K562 (cell line): Measurements from ENCODE around the gene RAB6B. TPM values are rescaled to one million over a fixed set of nuclear protein-coding genes. Genes with fewer than 3 reads are reported as not detected.

ENCODE experiments used
- ATAC-seq: fragments of 200-7000 bp; cut with Tn5 transposase; 3 replicates; pipeline ENCODE4 v1.9.1; 2020; ENCODE audit warnings: moderate library complexity
- BruUV-seq: library from RNA; stranded (reverse); fragments of 400-500 nt; replicated peaks from 2 replicates; lab custom pipeline; 2021; lab: Mats Ljungman, UMichigan
- CTCF ChIA-PET: fragments of 300-600 bp; formaldehyde crosslinking; extraction: SDS; loops from one replicate; lab custom pipeline; 2021; ENCODE audit warnings: low intra/inter-chr PET ratio; lab: Yijun Ruan, JAX
- POLR2A ChIA-PET: fragments of 300-600, 350-650 bp; sonication (Branson Sonifier 250); formaldehyde crosslinking; extraction: SDS; loops from one replicate; lab custom pipeline; 2021; ENCODE audit warnings: antibody characterized with exemption, inconsistent platforms; lab: Yijun Ruan, JAX
- DNase-seq, 4 experiments: peaks; one replicate each; pipeline versions ENCODE4 v3.0.0 to v3.0.0-alpha.2; 2011 to 2018; ENCODE audit warnings: low spot score in 3 of 4, mixed read lengths in 3 of 4; ENCODE audit errors: extremely low read depth in 1 of 4
- FAIRE-seq: peaks from 2 replicates; lab custom pipeline; 2011; peaks lifted over from hg19 to GRCh38; lab: Jason Lieb, UNC
- H2AFZ ChIP-seq: 2 replicates; pipeline ENCODE4 v1.6.0; 2011; ENCODE audit warnings: low read depth, low read length, control low read depth, inconsistent platforms
- H3K27ac ChIP-seq: fragments of 200-600 bp; 3 replicates; pipeline ENCODE4 v1.8.0; 2011; ENCODE audit warnings: low read depth, mild to moderate bottlenecking, control low read depth, inconsistent platforms, low read length, moderate library complexity, mixed read lengths; ENCODE audit errors: extremely low read depth
- H3K27me3 ChIP-seq, 2 experiments: fragments of 300-600 bp in 1 of 2; 2 replicates in 1 of 2; 3 replicates in 1 of 2; pipeline versions ENCODE4 v1.6.0 to v1.8.0; 2011; ENCODE audit warnings: inconsistent platforms in 2 of 2, low read length in 2 of 2, mild to moderate bottlenecking in 1 of 2, mixed read lengths in 1 of 2, moderate library complexity in 1 of 2; ENCODE audit not compliant: control insufficient read depth in 2 of 2, insufficient read depth in 2 of 2
- H3K36me3 ChIP-seq: fragments of 300-600 bp; 3 replicates; pipeline ENCODE4 v1.8.0; 2011; ENCODE audit warnings: mild to moderate bottlenecking, low read length, inconsistent platforms; ENCODE audit not compliant: control insufficient read depth, insufficient read depth
- H3K4me1 ChIP-seq, 2 experiments: fragments of 200-600 bp in 1 of 2; replicated peaks in 1 of 2; 2 replicates in 1 of 2; 3 replicates in 1 of 2; pipeline versions ENCODE4 v1.5.1 to v1.8.0; 2011; ENCODE audit warnings: inconsistent platforms in 2 of 2, low read length in 2 of 2, mild to moderate bottlenecking in 1 of 2, mixed read lengths in 1 of 2, moderate library complexity in 1 of 2; ENCODE audit not compliant: control insufficient read depth in 2 of 2, insufficient read depth in 2 of 2
- H3K4me2 ChIP-seq: 2 replicates; pipeline ENCODE4 v1.6.1; 2011; ENCODE audit warnings: low read length, control low read depth, inconsistent platforms, mixed read lengths; ENCODE audit not compliant: insufficient read depth
- H3K4me3 ChIP-seq: fragments of 200-600 bp; sonication (generic), shearing (Covaris generic); 2 replicates; pipeline ENCODE4 v1.5.1; 2016; ENCODE audit warnings: control low read depth, inconsistent platforms
- H3K79me2 ChIP-seq: fragments of 200-600 bp; 3 replicates; pipeline ENCODE4 v1.8.0; 2011; ENCODE audit warnings: low read length, inconsistent platforms; ENCODE audit not compliant: control insufficient read depth, insufficient read depth
- H3K9ac ChIP-seq, 2 experiments: 2 replicates each; pipeline versions ENCODE4 v1.6.0 to v1.6.1; 2011; ENCODE audit warnings: low read depth in 2 of 2, low read length in 2 of 2, control low read depth in 1 of 2, inconsistent platforms in 1 of 2, mild to moderate bottlenecking in 1 of 2, mixed read lengths in 1 of 2; ENCODE audit not compliant: insufficient read depth in 1 of 2
- H3K9me1 ChIP-seq: one replicate; pipeline ENCODE4 v1.6.0; 2011; ENCODE audit warnings: inconsistent platforms, mild to moderate bottlenecking, low read length, moderate library complexity; ENCODE audit not compliant: control insufficient read depth, insufficient read depth
- H3K9me3 ChIP-seq: replicated peaks from 2 replicates; pipeline ENCODE4 v1.5.1; 2011; ENCODE audit warnings: low read depth, low read length, inconsistent platforms; ENCODE audit not compliant: control insufficient read depth, insufficient read depth
- H4K20me1 ChIP-seq: replicated peaks from 2 replicates; pipeline ENCODE4 v1.6.1; 2011; ENCODE audit warnings: low read length, inconsistent platforms, mixed read lengths; ENCODE audit not compliant: control insufficient read depth, insufficient read depth
- BCOR ChIP-seq: fragments of 450-650 bp; IDR thresholded peaks from 2 replicates; pipeline ENCODE4 v1.6.1; 2016
- CEBPB ChIP-seq: fragments of 450-650 bp; IDR thresholded peaks from 2 replicates; pipeline ENCODE4 v1.6.1; 2016; ENCODE audit warnings: missing genetic modification characterization, missing compliant biosample characterization
- HDAC2 ChIP-seq: fragments of 450-650 bp; IDR thresholded peaks from 2 replicates; pipeline ENCODE4 v1.6.1; 2016; ENCODE audit warnings: mild to moderate bottlenecking
- LCOR ChIP-seq: sonication (generic); formaldehyde crosslinking; IDR thresholded peaks from 2 replicates; pipeline ENCODE4 v1.8.0; 2022; ENCODE audit warnings: mild to moderate bottlenecking, missing genetic modification reagents
- MAZ ChIP-seq, 2 experiments: fragments of 450-650 bp in 1 of 2; sonication (generic) in 1 of 2; formaldehyde crosslinking; IDR thresholded peaks in 1 of 2; conservative IDR thresholded peaks in 1 of 2; 2 replicates each; pipeline versions ENCODE4 v1.4.0 to v1.5.0; 2020; ENCODE audit warnings: mild to moderate bottlenecking in 1 of 2, missing genetic modification reagents in 1 of 2
- NBN ChIP-seq: fragments of 450-650 bp; IDR thresholded peaks from 2 replicates; pipeline ENCODE4 v1.6.1; 2016; ENCODE audit warnings: low read depth, mild to moderate bottlenecking
- NFE2 ChIP-seq: IDR thresholded peaks from 2 replicates; pipeline ENCODE4 v1.6.1; 2014; ENCODE audit warnings: antibody characterized with exemption, low read depth
- NFIC ChIP-seq: fragments of 450-650 bp; IDR thresholded peaks from 2 replicates; pipeline ENCODE4 v1.6.1; 2017; ENCODE audit warnings: mild to moderate bottlenecking, inconsistent platforms
- PHF20 ChIP-seq: fragments of 450-650 bp; IDR thresholded peaks from 2 replicates; pipeline ENCODE4 v1.6.1; 2018; ENCODE audit not compliant: partially characterized antibody
- SMAD3 ChIP-seq: fragments of 450-650 bp; formaldehyde crosslinking; conservative IDR thresholded peaks from 2 replicates; pipeline ENCODE4 v1.4.0; 2020; ENCODE audit warnings: mild to moderate bottlenecking
- SPI1 ChIP-seq: IDR thresholded peaks from 2 replicates; pipeline ENCODE4 v1.6.1; 2011; ENCODE audit warnings: low read depth, low read length, control low read depth, borderline replicate concordance
- TEAD1 ChIP-seq, 2 experiments: fragments of 450-650 bp in 1 of 2; sonication (generic) in 1 of 2; formaldehyde crosslinking; IDR thresholded peaks; 2 replicates each; pipeline versions ENCODE4 v1.4.0 to v1.8.0; 2020 to 2022; ENCODE audit warnings: mild to moderate bottlenecking in 2 of 2, missing genetic modification reagents in 1 of 2
- ZFX ChIP-seq: sonication (generic); formaldehyde crosslinking; IDR thresholded peaks from 2 replicates; pipeline ENCODE4 v1.8.0; 2022; ENCODE audit warnings: mild to moderate bottlenecking, missing genetic modification reagents, moderate library complexity
- ZNF212 ChIP-seq: fragments of 450-650 bp; formaldehyde crosslinking; IDR thresholded peaks from 2 replicates; pipeline ENCODE4 v1.4.0; 2020; ENCODE audit warnings: mild to moderate bottlenecking
- ZNF316 ChIP-seq: fragments of 450-650 bp; IDR thresholded peaks from 2 replicates; pipeline ENCODE4 v1.6.1; 2016
- WGBS: fragments of 100-300 bp; shearing (Covaris generic); methylation state at CpG from one replicate; pipeline ENCODE4 v1.1.6; 2016; ENCODE audit warnings: low coverage, mixed read lengths; ENCODE audit not compliant: insufficient coverage; ENCODE audit errors: missing lambda C conversion rate; 5-methylcytosine and 5-hydroxymethylcytosine counted together
- in situ Hi-C: fragments of 300-500 bp; cut with MboI; formaldehyde crosslinking; loops from 4 replicates; pipeline ENCODE4 v1.15.0; 2018; ENCODE audit warnings: inconsistent platforms, mixed read lengths
- intact Hi-C: fragments of 100-400 bp; cut with micrococcal nuclease; formaldehyde crosslinking; loops from 2 replicates; pipeline ENCODE4 v1.14.2; 2022
- polyA plus RNA-seq, 8 experiments: library from polyadenylated mRNA; depleted of rRNA in 4 of 8; stranded (reverse) in 5 of 8; unstranded in 3 of 8; fragments of >200 nt; fragmentation: Nextera tagmentation in 2 of 8; fragmentation: Illumina TruSeq in 1 of 8; extraction: Ambion mirVana in 2 of 8; extraction: Trizol in 1 of 8; gene quantifications; 2 replicates each; pipeline versions ENCODE4 v1.2.1 to v1.2.3, GENCODE V29; 2011 to 2014; ENCODE audit warnings: inconsistent platforms in 1 of 8, missing spikeins in 1 of 8
- total RNA-seq, 7 experiments: library from RNA; depleted of rRNA in 6 of 7; stranded (reverse); fragments of >200 nt in 6 of 7; fragmentation: Illumina TruSeq in 2 of 7; extraction: Trizol in 2 of 7; gene quantifications; 2 replicates each; pipeline versions ENCODE4 v1.2.1 to v1.2.3, GENCODE V29; 2011 to 2021; ENCODE audit warnings: low replicate concordance in 1 of 7

RAB6B gene
- total and polyA plus RNA-seq, 9 of the 15 experiments (the other 6 are each of a cell fraction or from before 2014, with no cell fraction given) = 0.60 to 18.1 (median 1.5) TPM

GRCh38 chr3:133921592-133921991 lies 25.9 kb upstream of the RAB6B start:
- H4K20me1 ChIP-seq = no peaks in the 10 kb centered on the region
- ChIA-PET CTCF (no interaction called here), POLR2A (no interaction called here)
- no peak for ATAC-seq
- WGBS = 22% methylated on average over 1 of the region's 1 CpG
- no TSS peak for BruUV-seq
- in situ Hi-C loops = loop anchor here (25.0 kb wide), 1 partner anchor 259 kb away; the partner anchor contains the start of gene TOPBP1
- H3K27ac ChIP-seq = no peak overlapping the region
- H3K9ac ChIP-seq = no peak overlapping the region
- no peaks in the 10 kb centered on the region for H3K36me3 ChIP-seq
- intact Hi-C loops = loop anchor here (10.0 kb wide), 1 partner anchor 1197 kb away; the partner anchor contains the start of gene NPHP3
- no peaks in the 10 kb centered on the region for H3K79me2 ChIP-seq
- 0 out of 5 replicates have a peak, but pooled peaks cover 0 to 2% of the 10 kb centered on the region in 2 experiments for H3K27me3 ChIP-seq
- H3K9me3 ChIP-seq = no peaks in the 10 kb centered on the region
- H3K4me1 ChIP-seq = no peaks in the 10 kb centered on the region; a peak in 1 of 5 replicates
- no peak overlapping the region for H3K4me3 ChIP-seq
- no peak for DNase-seq
- no peaks in the 10 kb centered on the region for H3K9me1 ChIP-seq
- H2AFZ ChIP-seq = no peak overlapping the region
- no peak overlapping the region for H3K4me2 ChIP-seq
- TF ChIP-seq SMAD3 (CRISPR knock-in tag) = no peak
- no peak for TF ChIP-seq NBN
- TF ChIP-seq ZNF316 = peak; percentile 55
- no peak for FAIRE-seq

DNA sequence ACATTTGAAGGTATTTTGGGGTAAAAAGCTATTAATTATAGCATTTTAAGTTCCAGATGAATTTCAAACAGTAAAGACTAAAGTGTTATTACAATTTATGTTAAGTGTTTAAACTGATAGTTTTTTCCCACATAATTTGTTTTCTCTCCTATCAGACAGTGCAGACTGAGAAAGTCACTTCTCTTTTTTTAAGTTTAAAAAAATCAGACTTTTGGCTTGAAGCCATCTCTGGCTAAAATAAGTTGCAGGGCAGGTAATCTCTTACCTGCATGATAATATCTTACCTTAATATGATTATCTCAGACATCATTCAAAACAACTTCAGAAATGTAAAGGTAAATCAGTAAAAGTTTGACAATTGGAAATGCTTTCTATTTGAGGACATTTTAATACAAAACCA lies 21.5 kb upstream of the RAB6B start:
- H3K27ac ChIP-seq = no peak overlapping the region
- TF ChIP-seq SPI1 (peak; percentile 13; the same call in 1 of the 2 replicates), TEAD1 (CRISPR knock-in tag; IDR thresholded peaks at IDR 0.05) (no peak), MAZ (CRISPR knock-in tag; conservative IDR thresholded peaks at IDR 0.05 in 1 of 2, IDR thresholded peaks at IDR 0.05 in 1 of 2) (no peak), LCOR (CRISPR knock-in tag) (no peak), ZNF212 (CRISPR knock-in tag) (no peak), ZFX (CRISPR knock-in tag) (no peak), NFIC (peak; percentile 32), NFE2 (no peak), BCOR (no peak), CEBPB (tag) (no peak), HDAC2 (no peak), PHF20 (no peak)
- peaks cover 2 to 9% of the 10 kb centered on the region in 2 experiments; a peak in 1 of 5 replicates for H3K27me3 ChIP-seq
- H3K4me3 ChIP-seq = no peak overlapping the region
- no peak for FAIRE-seq
- in situ Hi-C loops (loop anchor here (25.0 kb wide), 1 partner anchor 255 kb away; the partner anchor contains the start of gene TOPBP1), intact Hi-C loops (no loop called here)
- H4K20me1 ChIP-seq = no peaks in the 10 kb centered on the region; the same call in 1 of the 2 replicates
- H3K9me3 ChIP-seq = no peaks in the 10 kb centered on the region
- no peak overlapping the region for H3K9ac ChIP-seq
- POLR2A ChIA-PET = no interaction called here
- no peaks in the 10 kb centered on the region for H3K9me1 ChIP-seq
- ATAC-seq = no peak
- no peak for DNase-seq
- H3K36me3 ChIP-seq = no peaks in the 10 kb centered on the region
- no peak overlapping the region for H2AFZ ChIP-seq
- H3K4me2 ChIP-seq = no peak overlapping the region
- no peaks in the 10 kb centered on the region for H3K79me2 ChIP-seq
- H3K4me1 ChIP-seq = no peaks in the 10 kb centered on the region; a peak in 1 of 5 replicates
- no TSS peak for BruUV-seq
- CTCF ChIA-PET = no interaction called here
